ENCODE data around the gene ACOXL.

DNA sequence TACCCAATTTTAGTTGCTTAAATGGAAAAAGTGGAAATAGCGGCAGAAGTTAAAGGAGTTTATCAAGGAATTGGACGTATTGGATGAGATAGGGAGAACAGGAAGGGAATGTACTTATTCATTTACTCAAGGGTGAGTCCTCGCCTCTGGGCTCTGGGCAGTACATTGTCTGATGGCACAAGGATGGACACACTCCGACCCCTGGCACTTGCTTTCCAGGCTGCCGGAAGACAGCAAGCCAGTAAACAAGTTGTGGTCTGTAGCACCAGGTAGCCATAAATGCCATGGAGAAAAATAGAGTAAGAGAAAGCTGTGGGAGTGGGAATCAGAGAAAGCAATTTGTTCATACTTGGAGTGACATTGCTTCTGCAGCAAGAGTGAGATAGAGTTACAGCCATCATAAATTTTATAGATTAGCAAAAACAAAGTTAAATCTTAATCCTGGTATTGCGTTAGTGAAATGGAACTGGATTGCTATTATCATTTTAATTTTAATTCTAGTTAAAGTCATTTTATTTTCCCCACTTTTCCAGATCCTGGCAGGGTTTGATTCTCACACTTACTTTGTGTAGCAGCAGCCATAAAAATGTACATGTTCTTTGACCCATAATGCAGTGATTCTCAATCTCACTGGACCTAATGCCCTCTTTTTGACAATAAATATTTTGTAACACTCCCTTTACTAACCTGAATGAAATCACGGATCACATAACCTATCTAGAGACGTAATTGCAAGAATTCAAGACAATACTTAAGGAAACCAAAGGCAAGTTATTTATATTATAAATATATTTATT is 252.5 kb downstream of the ACOXL start:
- no peak for TF ChIP-seq FOS (IDR thresholded peaks at IDR 0.05; ENCODE audit: extremely low read depth, insufficient read length)
- TF ChIP-seq MAFK (IDR thresholded peaks at IDR 0.05; ENCODE audit: low read length), result no peak
- TF ChIP-seq SREBF1 (IDR thresholded peaks at IDR 0.05; ENCODE audit: borderline replicate concordance, low read depth, low read length), result no peak
- TF ChIP-seq ZFX (CRISPR knock-in tag; IDR thresholded peaks at IDR 0.05), result no peak
- no peak for TF ChIP-seq CTCF (IDR thresholded peaks at IDR 0.05 in 2 of 3, conservative IDR thresholded peaks at IDR 0.05 in 1 of 3; ENCODE audit: insufficient read depth in 2 of 3, low read depth in 1 of 3, low read length in 3 of 3)
- no peak for TF ChIP-seq CHD4 (IDR thresholded peaks at IDR 0.05; ENCODE audit: insufficient read depth, insufficient replicate concordance, low read depth, low read length, poor library complexity, severe bottlenecking)
- TF ChIP-seq, protein P1, sequence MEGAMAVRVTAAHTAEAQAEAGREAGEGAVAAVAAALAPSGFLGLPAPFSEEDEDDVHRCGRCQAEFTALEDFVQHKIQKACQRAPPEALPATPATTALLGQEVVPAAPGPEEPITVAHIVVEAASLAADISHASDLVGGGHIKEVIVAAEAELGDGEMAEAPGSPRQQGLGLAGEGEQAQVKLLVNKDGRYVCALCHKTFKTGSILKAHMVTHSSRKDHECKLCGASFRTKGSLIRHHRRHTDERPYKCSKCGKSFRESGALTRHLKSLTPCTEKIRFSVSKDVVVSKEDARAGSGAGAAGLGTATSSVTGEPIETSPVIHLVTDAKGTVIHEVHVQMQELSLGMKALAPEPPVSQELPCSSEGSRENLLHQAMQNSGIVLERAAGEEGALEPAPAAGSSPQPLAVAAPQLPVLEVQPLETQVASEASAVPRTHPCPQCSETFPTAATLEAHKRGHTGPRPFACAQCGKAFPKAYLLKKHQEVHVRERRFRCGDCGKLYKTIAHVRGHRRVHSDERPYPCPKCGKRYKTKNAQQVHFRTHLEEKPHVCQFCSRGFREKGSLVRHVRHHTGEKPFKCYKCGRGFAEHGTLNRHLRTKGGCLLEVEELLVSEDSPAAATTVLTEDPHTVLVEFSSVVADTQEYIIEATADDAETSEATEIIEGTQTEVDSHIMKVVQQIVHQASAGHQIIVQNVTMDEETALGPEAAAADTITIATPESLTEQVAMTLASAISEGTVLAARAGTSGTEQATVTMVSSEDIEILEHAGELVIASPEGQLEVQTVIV (CRISPR knock-in tag; IDR thresholded peaks at IDR 0.05; ENCODE audit: borderline replicate concordance), result no peak

Measured in K562 (cell line).